HTERT RPE-1 (cell line): ENCODE data around the gene CPNE4.

Experiments used
- in situ Hi-C: fragments of 300-500 bp; cut with MboI; formaldehyde crosslinking; loops from 4 replicates; pipeline ENCODE4 v1.14.3; 2020; ENCODE audit warnings: low sequenced_read_pairs

CPNE4 gene

GRCh38 chr3:131803113-131803512, 231.7 kb downstream of the CPNE4 start:
- in situ Hi-C loops, result no loop called here

GRCh38 chr3:131802029-131802428, 232.8 kb downstream of the CPNE4 start:
- in situ Hi-C loops, result no loop called here

- in situ Hi-C loops, result no loop called here
Observed at GRCh38 chr3:131801566-131801965, 233.2 kb downstream of the CPNE4 start.

- in situ Hi-C loops, result no loop called here
Observed at GRCh38 chr3:131797776-131798175, 237.0 kb downstream of the CPNE4 start.

GRCh38 chr3:131796558-131797198, 238.1 kb downstream of the CPNE4 start:
- in situ Hi-C loops, result no loop called here

- in situ Hi-C loops, result no loop called here
Observed at GRCh38 chr3:131796111-131796510, 238.7 kb downstream of the CPNE4 start.

GRCh38 chr3:131795390-131796090, 239.3 kb downstream of the CPNE4 start:
- in situ Hi-C loops, result no loop called here

GRCh38 chr3:131794766-131795388, 239.9 kb downstream of the CPNE4 start:
- in situ Hi-C loops, result no loop called here

GRCh38 chr3:131793870-131794269, 240.9 kb downstream of the CPNE4 start:
- in situ Hi-C loops, result no loop called here

- in situ Hi-C loops, result no loop called here
Observed at GRCh38 chr3:131789188-131789587, 245.6 kb downstream of the CPNE4 start.

GRCh38 chr3:131786386-131786785, 248.4 kb downstream of the CPNE4 start:
- in situ Hi-C loops, result no loop called here

- in situ Hi-C loops, result no loop called here
Observed at GRCh38 chr3:131782751-131783150, 252.1 kb downstream of the CPNE4 start.

GRCh38 chr3:131778526-131778925, 256.3 kb downstream of the CPNE4 start:
- in situ Hi-C loops, result no loop called here

- in situ Hi-C loops, result no loop called here
Observed at GRCh38 chr3:131775650-131776049, 259.2 kb downstream of the CPNE4 start.

GRCh38 chr3:131772269-131773026, 262.4 kb downstream of the CPNE4 start:
- in situ Hi-C loops, result no loop called here

- in situ Hi-C loops, result no loop called here
Observed at GRCh38 chr3:131762981-131763564, 271.7 kb downstream of the CPNE4 start.

- in situ Hi-C loops, result no loop called here
Observed at GRCh38 chr3:131756405-131756804, 278.4 kb downstream of the CPNE4 start.

GRCh38 chr3:131755380-131755779, 279.4 kb downstream of the CPNE4 start:
- in situ Hi-C loops, result no loop called here

GRCh38 chr3:131750256-131750655, 284.6 kb downstream of the CPNE4 start:
- in situ Hi-C loops, result no loop called here

- in situ Hi-C loops, result no loop called here
Observed at GRCh38 chr3:131749826-131750225, 285.0 kb downstream of the CPNE4 start.

- in situ Hi-C loops, result no loop called here
Observed at GRCh38 chr3:131747466-131747865, 287.3 kb downstream of the CPNE4 start.
